Coronary artery (tissue), 2 donors: ENCODE data around the gene SEZ6L.

Experiments
- DNase-seq: peaks from one replicate; pipeline ENCODE4 v3.0.0-alpha.2; 2017; ENCODE audit warnings: low spot score
- H3K27ac ChIP-seq, 2 donors: fragments of 200-600 bp; sonication (generic); one replicate each; pipeline ENCODE4 v1.5.1; 2016 to 2019
- H3K4me3 ChIP-seq: fragments of 200-600 bp; sonication (generic); 2 replicates; pipeline ENCODE4 v1.5.1; 2016; ENCODE audit warnings: mild to moderate bottlenecking, moderate library complexity
- CTCF ChIP-seq: fragments of 200-600 bp; sonication (generic); IDR thresholded peaks from one replicate; pipeline ENCODE4 v1.5.1; 2019; ENCODE audit warnings: antibody characterized with exemption

Gene SEZ6L

GRCh38 chr22:26134654-26135330 is 34.5 kb upstream of the SEZ6L start:
- no peak for DNase-seq
- no peak overlapping the region for H3K27ac ChIP-seq
- H3K4me3 ChIP-seq = no peak overlapping the region
- TF ChIP-seq CTCF = no peak

- TF ChIP-seq CTCF = no peak
- Histone ChIP-seq H3K4me3 (no peak overlapping the region), H3K27ac (no peak overlapping the region)
- DNase-seq = no peak
Measured at GRCh38 chr22:26135806-26136205, 33.5 kb upstream of the SEZ6L start.

GRCh38 chr22:26139310-26139709 is 30.0 kb upstream of the SEZ6L start:
- DNase-seq = no peak
- Histone ChIP-seq H3K4me3 (no peak overlapping the region), H3K27ac (no peak overlapping the region)
- TF ChIP-seq CTCF = no peak

GRCh38 chr22:26141831-26142230 is 27.4 kb upstream of the SEZ6L start:
- no peak for TF ChIP-seq CTCF
- Histone ChIP-seq H3K4me3 (no peak overlapping the region), H3K27ac (no peak overlapping the region)
- no peak for DNase-seq

GRCh38 chr22:26143806-26144325 is 25.4 kb upstream of the SEZ6L start:
- DNase-seq = no peak
- no peak overlapping the region for H3K27ac ChIP-seq
- no peak overlapping the region for H3K4me3 ChIP-seq
- no peak for TF ChIP-seq CTCF

GRCh38 chr22:26159886-26160285 is 9.4 kb upstream of the SEZ6L start:
- H3K27ac ChIP-seq = no peak overlapping the region
- no peak for TF ChIP-seq CTCF
- H3K4me3 ChIP-seq = no peak overlapping the region
- DNase-seq = no peak

- no peak for DNase-seq
- Histone ChIP-seq H3K27ac (no peak overlapping the region), H3K4me3 (no peak overlapping the region)
- no peak for TF ChIP-seq CTCF
Measured at GRCh38 chr22:26161746-26162145, 7.5 kb upstream of the SEZ6L start.
